K562 (cell line): ENCODE measurements around the gene JUND. TPM values are rescaled to one million over a fixed set of nuclear protein-coding genes. Genes with fewer than 3 reads are reported as not detected.

ENCODE experiments used
- CBX2 ChIP-seq: fragments of 200-600 bp; sonication (generic); IDR thresholded peaks from one replicate; pipeline ENCODE4 v1.6.1; 2012; ENCODE audit warnings: mild to moderate bottlenecking, low read length, inconsistent platforms; ENCODE audit not compliant: insufficient read depth, poor library complexity, severe bottlenecking
- CC2D1A ChIP-seq: fragments of 450-650 bp; IDR thresholded peaks from 2 replicates; pipeline ENCODE4 v1.6.1; 2017; ENCODE audit warnings: mild to moderate bottlenecking
- DACH1 ChIP-seq: fragments of 450-650 bp; IDR thresholded peaks from 2 replicates; pipeline ENCODE4 v1.6.1; 2018; ENCODE audit not compliant: partially characterized antibody
- GTF2F1 ChIP-seq: IDR thresholded peaks from 2 replicates; pipeline ENCODE4 v1.6.1; 2011; ENCODE audit warnings: low read depth, low read length, improper control_type of control experiment
- HINFP ChIP-seq: fragments of 450-650 bp; conservative IDR thresholded peaks from 2 replicates; pipeline ENCODE4 v1.6.1; 2016; ENCODE audit warnings: missing genetic modification characterization, low read depth, mild to moderate bottlenecking, control low read depth, missing compliant biosample characterization
- KDM5B ChIP-seq: fragments of 200-600 bp; sonication (generic); IDR thresholded peaks from 2 replicates; pipeline ENCODE4 v1.6.1; 2012; ENCODE audit warnings: low read depth, mild to moderate bottlenecking, moderate library complexity, low read length, control low read depth, inconsistent platforms; ENCODE audit not compliant: insufficient replicate concordance
- NUFIP1 ChIP-seq: fragments of 450-650 bp; IDR thresholded peaks from 2 replicates; pipeline ENCODE4 v1.6.1; 2018; ENCODE audit not compliant: partially characterized antibody
- PHB2 ChIP-seq: fragments of 450-650 bp; IDR thresholded peaks from 2 replicates; pipeline ENCODE4 v1.6.1; 2017; ENCODE audit warnings: low read depth
- PHF8 ChIP-seq: fragments of 200-600 bp; sonication (generic); IDR thresholded peaks from 2 replicates; pipeline ENCODE4 v1.6.1; 2012; ENCODE audit warnings: mixed run types, mild to moderate bottlenecking, inconsistent platforms, low read length, moderate library complexity, borderline replicate concordance
- PPARD ChIP-seq: fragments of 250-450 bp; sonication (Bioruptor Pico); IDR thresholded peaks from 2 replicates; pipeline ENCODE4 v1.8.0; 2022; ENCODE audit warnings: inconsistent platforms, mild to moderate bottlenecking, moderate library complexity
- RBFOX2 ChIP-seq: fragments of 200-400 bp; formaldehyde crosslinking; IDR thresholded peaks from 2 replicates; pipeline ENCODE4 v1.6.1; 2017; ENCODE audit warnings: low read depth, mild to moderate bottlenecking, low read length, moderate library complexity
- SLC30A9 ChIP-seq: fragments of 250-450 bp; sonication (Bioruptor Pico); IDR thresholded peaks from 2 replicates; pipeline ENCODE4 v1.8.0; 2022; ENCODE audit warnings: mild to moderate bottlenecking, moderate library complexity
- SOX6 ChIP-seq: fragments of 450-650 bp; IDR thresholded peaks from 2 replicates; pipeline ENCODE4 v1.6.1; 2014; ENCODE audit warnings: mild to moderate bottlenecking
- TAF1 ChIP-seq: IDR thresholded peaks from 2 replicates; pipeline ENCODE4 v1.6.1; 2011; ENCODE audit warnings: mild to moderate bottlenecking, low read length, moderate library complexity; ENCODE audit not compliant: insufficient read depth, control insufficient read depth, severe bottlenecking; ENCODE audit errors: extremely low read depth
- TAF15 ChIP-seq: fragments of 200-400 bp; formaldehyde crosslinking; IDR thresholded peaks from 2 replicates; pipeline ENCODE4 v1.6.1; 2017; ENCODE audit warnings: mild to moderate bottlenecking, low read depth, low read length, moderate library complexity
- ZNF23 ChIP-seq: fragments of 250-450 bp; sonication (Bioruptor Pico); IDR thresholded peaks from 2 replicates; pipeline ENCODE4 v1.4.0; 2020; ENCODE audit warnings: mild to moderate bottlenecking
- ZNF584 ChIP-seq: fragments of 200-800 bp; sonication (Bioruptor generic); IDR thresholded peaks from 2 replicates; pipeline ENCODE4 v1.6.1; 2016; ENCODE audit warnings: low read depth, mild to moderate bottlenecking, missing genetic modification characterization, missing compliant biosample characterization
- polyA plus RNA-seq, 8 experiments: library from polyadenylated mRNA; depleted of rRNA in 4 of 8; stranded (reverse) in 5 of 8; unstranded in 3 of 8; fragments of >200 nt; fragmentation: Nextera tagmentation in 2 of 8; fragmentation: Illumina TruSeq in 1 of 8; extraction: Ambion mirVana in 2 of 8; extraction: Trizol in 1 of 8; gene quantifications; 2 replicates each; pipeline versions ENCODE4 v1.2.1 to v1.2.3, GENCODE V29; 2011 to 2014; ENCODE audit warnings: inconsistent platforms in 1 of 8, missing spikeins in 1 of 8
- total RNA-seq, 7 experiments: library from RNA; depleted of rRNA in 6 of 7; stranded (reverse); fragments of >200 nt in 6 of 7; fragmentation: Illumina TruSeq in 2 of 7; extraction: Trizol in 2 of 7; gene quantifications; 2 replicates each; pipeline versions ENCODE4 v1.2.1 to v1.2.3, GENCODE V29; 2011 to 2021; ENCODE audit warnings: low replicate concordance in 1 of 7
- TF ChIP-seq, protein P1 (sequence below): fragments of 450-650 bp; IDR thresholded peaks from one replicate; pipeline ENCODE4 v1.6.1; 2018; ENCODE audit warnings: mild to moderate bottlenecking, moderate library complexity; ENCODE audit not compliant: partially characterized antibody

Gene JUND
- total and polyA plus RNA-seq, 9 of the 15 experiments (the other 6 are each of a cell fraction or from before 2014, with no cell fraction given): 6.4 to 286 (median 42.3) TPM

GRCh38 chr19:18292462-18292809 is 11.0 kb upstream of the JUND start (continued):
- TF ChIP-seq NUFIP1 (no peak), CC2D1A (no peak), ZNF23 (CRISPR knock-in tag) (no peak), CBX2 (no peak), GTF2F1 (no peak), RBFOX2 (peak; percentile 49), KDM5B (no peak), HINFP (tag) (no peak), TAF15 (no peak), PPARD (CRISPR knock-in tag) (no peak), PHF8 (no peak), TAF1 (no peak), DACH1 (no peak), PHB2 (no peak), SOX6 (no peak), SLC30A9 (CRISPR knock-in tag) (no peak), ZNF584 (no peak)
- TF ChIP-seq, protein P1, sequence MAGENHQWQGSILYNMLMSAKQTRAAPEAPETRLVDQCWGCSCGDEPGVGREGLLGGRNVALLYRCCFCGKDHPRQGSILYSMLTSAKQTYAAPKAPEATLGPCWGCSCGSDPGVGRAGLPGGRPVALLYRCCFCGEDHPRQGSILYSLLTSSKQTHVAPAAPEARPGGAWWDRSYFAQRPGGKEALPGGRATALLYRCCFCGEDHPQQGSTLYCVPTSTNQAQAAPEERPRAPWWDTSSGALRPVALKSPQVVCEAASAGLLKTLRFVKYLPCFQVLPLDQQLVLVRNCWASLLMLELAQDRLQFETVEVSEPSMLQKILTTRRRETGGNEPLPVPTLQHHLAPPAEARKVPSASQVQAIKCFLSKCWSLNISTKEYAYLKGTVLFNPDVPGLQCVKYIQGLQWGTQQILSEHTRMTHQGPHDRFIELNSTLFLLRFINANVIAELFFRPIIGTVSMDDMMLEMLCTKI: no peak
